ENCODE results near the gene TBC1D1.

DNA sequence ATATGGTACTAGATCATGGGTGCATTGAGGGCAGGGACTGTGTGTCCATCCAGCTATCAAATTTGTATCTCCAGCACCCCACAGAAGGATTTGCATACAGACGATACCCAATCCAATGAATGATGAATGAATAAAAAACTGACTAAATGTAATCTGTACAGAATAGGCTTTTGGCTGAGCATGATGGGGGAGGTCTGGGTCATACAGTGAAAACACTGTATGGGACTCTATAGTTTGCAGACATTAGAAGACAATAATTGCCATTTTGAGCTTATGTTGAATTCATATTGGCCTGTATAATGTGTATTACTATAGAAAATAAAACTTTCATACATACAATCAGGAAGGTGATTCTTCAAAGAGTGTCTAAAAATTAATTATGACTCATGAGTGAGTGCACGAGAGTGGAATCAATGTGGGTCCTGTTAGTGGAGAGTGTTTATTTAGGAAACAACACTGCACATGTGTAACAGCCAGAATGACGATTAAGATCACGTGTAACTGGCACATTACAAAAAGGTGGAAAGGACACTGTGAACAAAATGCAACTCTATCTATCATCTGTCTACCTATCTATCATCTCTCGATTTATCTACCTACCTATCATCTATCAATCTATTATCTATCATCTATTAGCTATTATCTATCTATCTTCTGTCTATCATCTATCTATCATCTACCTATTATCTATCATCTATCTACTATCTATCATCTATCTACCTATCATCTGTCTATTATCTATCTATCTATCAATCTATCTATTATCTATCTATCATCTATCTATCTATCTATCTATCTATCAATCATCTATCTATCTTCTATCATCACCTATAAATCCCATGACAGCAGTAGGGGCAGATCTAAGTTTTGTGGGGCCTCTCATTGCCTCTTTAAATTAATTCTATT lies 270.6 kb downstream of the TBC1D1 start:
- TF ChIP-seq, protein P1, sequence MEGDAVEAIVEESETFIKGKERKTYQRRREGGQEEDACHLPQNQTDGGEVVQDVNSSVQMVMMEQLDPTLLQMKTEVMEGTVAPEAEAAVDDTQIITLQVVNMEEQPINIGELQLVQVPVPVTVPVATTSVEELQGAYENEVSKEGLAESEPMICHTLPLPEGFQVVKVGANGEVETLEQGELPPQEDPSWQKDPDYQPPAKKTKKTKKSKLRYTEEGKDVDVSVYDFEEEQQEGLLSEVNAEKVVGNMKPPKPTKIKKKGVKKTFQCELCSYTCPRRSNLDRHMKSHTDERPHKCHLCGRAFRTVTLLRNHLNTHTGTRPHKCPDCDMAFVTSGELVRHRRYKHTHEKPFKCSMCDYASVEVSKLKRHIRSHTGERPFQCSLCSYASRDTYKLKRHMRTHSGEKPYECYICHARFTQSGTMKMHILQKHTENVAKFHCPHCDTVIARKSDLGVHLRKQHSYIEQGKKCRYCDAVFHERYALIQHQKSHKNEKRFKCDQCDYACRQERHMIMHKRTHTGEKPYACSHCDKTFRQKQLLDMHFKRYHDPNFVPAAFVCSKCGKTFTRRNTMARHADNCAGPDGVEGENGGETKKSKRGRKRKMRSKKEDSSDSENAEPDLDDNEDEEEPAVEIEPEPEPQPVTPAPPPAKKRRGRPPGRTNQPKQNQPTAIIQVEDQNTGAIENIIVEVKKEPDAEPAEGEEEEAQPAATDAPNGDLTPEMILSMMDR (IDR thresholded peaks at IDR 0.05) = no peak
- TF ChIP-seq POLR2AphosphoS5 (IDR thresholded peaks at IDR 0.05) = no peak

Measured in transverse colon (tissue), 4 donors.